GM12874 (cell line): Measurements from ENCODE around the gene ANKRD40.

ENCODE experiments used
- TF ChIP-seq, protein P1 (sequence below): IDR thresholded peaks from 2 replicates; pipeline ENCODE4 v1.5.1; 2011; ENCODE audit warnings: low read depth, mild to moderate bottlenecking, control low read depth, low read length, moderate library complexity; ENCODE audit not compliant: insufficient read depth

The ANKRD40 gene

DNA sequence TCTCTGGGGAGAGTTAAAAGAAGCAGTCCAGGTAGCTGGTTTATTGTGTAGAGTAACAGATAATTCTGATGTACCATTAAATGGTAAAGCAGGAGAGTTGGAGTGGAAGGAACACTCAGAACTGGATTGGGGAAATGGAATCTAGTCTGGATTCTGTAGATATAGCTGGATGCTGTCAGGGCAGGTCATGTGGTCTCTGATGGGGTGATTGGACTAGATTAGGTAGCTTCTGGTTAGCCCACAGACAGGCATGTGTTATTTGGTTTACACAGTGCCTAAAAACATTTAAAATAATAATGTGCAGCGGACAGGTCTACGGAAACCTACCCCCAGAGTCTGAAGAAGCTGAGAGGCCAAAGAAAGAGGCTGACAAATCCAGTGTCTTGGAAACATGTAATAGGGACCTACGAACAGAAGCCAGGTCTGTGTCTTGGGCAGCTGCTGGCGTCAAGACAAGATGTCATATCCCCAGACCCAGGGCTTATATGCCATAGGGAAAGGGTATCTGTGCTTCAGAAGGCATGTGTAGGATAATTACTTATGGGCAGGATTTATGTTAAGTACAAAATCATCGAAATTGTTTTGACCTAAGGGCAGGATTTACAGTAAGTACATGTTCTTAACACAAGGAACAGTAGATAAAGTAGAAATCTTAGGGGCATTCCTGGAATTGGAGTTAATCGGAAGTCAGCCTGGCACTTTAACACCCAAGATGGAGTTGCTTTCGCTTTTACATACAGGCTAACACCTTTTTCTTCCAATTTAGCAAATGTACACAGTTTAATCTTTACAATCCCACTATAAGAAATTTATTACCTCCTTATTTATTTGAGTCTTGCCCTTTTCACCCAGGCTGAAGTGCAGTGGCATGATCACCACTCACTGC is 24.1 kb upstream of the ANKRD40 start:
- TF ChIP-seq, protein P1, sequence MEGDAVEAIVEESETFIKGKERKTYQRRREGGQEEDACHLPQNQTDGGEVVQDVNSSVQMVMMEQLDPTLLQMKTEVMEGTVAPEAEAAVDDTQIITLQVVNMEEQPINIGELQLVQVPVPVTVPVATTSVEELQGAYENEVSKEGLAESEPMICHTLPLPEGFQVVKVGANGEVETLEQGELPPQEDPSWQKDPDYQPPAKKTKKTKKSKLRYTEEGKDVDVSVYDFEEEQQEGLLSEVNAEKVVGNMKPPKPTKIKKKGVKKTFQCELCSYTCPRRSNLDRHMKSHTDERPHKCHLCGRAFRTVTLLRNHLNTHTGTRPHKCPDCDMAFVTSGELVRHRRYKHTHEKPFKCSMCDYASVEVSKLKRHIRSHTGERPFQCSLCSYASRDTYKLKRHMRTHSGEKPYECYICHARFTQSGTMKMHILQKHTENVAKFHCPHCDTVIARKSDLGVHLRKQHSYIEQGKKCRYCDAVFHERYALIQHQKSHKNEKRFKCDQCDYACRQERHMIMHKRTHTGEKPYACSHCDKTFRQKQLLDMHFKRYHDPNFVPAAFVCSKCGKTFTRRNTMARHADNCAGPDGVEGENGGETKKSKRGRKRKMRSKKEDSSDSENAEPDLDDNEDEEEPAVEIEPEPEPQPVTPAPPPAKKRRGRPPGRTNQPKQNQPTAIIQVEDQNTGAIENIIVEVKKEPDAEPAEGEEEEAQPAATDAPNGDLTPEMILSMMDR: no peak

DNA sequence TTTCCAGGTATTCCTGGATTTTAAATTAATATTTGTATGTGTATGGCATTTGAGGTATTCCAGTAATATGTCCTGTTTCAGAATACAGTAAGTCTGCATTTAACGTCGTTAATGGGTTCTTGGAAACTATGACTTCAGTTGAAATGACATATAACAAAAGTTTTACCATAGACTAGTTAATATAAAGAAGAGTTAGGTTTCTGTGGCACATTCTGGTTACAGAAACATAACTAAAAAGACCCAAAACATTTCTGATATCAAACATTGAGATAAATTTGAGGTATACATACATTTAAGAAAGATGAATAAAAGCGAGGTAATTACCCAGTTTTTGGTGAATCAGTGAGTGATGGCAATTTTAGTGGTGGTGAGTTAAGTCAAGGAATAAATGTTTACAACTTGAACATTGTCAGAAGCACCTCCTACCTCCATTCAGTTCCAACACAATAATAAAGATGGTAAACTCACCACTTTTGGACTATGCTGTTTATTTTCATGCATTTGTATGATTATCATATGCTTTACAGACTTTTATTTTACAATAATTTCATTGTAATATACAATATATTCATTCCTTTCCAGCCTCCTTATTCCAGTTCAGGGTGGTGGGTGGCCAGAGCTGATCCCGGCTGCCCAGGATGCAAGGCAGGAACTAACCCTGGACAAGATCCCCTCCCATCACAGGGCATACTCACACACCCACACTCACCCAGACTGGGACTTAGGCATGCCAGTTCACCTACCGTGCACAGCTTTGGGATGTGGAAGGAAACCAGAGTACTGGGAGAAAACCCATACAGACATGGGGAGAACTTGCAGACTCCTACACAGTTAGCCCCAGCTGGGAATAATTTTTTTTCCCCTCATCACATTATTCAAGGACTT is 21.4 kb upstream of the ANKRD40 start:
- TF ChIP-seq, protein P1: no peak

GRCh38 chr17:50728112-50728429 is 20.4 kb upstream of the ANKRD40 start:
- TF ChIP-seq, protein P1: no peak

DNA sequence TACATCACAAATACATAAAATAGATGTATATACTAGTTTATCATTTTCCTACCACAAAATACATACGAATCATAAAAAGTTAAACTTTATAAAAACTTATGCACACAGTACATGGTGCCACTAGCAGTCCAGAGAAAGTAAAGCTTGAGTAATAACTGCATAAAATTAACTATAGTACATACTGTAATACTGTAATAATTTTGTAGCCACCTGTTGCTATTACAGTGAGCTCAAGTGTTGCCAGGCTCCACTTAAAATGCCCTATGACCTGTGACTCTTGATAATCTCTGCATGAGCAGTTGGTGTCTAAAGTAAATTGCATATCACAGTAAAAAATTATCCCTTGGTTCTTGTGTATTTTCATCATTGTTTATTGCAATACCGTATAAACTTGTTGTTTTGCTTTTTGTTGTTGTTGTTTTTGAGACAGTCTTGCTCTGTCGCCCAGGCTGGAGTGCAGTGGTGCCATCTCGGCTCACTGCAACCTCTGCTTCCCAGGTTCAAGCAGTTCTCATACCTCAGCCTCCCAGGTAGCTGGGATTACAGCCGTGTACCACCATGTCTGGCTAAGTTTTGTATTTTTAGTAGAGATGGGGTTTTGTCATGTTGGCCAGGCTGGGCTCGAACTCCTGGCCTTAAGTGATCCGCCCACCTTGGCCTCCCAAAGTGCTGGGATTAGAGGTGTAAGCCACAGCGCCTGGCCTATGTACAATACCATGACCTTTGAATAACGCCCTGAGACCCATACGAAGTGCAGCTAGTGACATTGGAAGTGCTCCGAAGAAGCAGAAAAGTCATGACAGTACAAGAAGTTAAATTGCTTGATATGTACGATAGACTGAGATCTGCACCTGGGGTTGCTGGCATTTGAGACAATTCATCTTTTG is 18.3 kb upstream of the ANKRD40 start:
- TF ChIP-seq, protein P1: no peak

DNA sequence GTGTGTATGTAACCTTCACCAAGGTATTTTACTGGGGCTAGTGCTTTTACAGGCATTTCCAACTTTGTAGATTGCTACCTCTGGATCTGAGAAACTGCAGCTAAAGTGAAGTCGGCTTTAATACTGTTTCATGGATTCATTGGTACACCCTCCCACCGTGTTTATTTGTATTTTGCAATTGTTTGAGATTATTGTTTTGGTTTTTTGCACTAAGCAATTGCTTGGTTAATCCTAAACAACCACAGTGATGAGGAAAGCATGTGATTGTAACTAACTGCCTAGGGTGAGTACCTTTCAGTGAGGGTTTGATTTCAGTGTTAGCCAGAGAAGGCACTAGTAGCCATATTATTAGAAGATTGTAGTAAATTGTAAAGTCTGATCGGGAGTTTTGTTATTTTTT is 15.0 kb upstream of the ANKRD40 start:
- TF ChIP-seq, protein P1: no peak

DNA sequence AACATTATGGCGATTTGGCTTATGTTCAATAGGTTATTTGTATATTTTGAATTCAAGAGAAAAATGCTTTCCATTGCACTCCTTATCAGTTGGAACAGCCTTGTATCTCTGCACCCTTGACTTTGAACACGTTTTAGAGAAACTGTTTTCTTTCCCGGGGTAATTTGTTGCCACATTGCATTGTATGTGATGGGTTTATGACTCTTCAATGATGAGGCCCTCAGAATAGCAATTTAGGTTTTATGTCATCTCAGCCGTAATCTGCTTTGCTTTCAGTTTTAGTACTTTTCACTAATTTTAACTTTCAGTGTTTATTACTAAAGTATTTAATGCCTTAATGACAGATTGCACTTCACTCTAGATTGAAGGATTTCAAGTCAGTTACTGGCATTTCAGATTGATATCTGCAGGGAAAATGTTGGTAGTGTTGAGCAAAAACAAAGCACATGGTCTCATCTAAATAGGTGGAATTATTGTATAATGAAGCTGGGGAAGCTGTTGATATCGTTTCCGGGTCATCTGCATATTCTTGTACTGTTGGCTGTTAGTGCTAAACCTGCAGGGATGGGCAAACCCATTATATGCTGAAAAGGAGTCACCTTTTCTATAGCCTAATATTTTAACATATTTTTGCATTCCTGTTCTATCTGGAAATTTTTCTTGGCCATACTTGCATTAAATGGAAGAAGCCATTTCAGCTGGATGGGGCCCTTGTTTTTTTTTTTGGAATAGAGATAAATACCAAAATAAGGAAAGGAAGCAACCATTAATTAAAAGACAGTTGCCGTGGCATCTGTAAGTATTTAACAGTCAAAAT is 13.7 kb upstream of the ANKRD40 start:
- TF ChIP-seq, protein P1: no peak
